ENCODE measurements around the gene GID4.

The GID4 gene

DNA sequence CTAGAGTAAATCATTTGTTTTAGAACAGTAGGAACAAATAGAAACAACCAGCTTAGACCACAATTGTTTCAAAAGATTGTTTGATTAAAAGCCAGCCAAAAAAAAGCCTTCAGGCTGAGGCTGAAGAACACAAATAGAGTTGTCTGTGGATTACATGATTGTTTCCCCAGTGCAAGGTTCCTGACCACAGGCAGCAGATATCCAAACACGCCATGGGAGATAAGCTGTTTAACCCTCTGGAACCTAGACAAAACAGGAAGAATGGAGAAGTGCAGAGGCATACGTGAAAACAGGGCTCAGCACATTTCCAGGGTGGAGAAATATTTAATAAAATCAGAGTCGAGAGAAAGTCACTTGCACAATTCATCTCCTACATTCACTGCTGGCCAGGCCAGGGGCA, 21.2 kb upstream of the GID4 start:
- DNase-seq = no peak

DNA sequence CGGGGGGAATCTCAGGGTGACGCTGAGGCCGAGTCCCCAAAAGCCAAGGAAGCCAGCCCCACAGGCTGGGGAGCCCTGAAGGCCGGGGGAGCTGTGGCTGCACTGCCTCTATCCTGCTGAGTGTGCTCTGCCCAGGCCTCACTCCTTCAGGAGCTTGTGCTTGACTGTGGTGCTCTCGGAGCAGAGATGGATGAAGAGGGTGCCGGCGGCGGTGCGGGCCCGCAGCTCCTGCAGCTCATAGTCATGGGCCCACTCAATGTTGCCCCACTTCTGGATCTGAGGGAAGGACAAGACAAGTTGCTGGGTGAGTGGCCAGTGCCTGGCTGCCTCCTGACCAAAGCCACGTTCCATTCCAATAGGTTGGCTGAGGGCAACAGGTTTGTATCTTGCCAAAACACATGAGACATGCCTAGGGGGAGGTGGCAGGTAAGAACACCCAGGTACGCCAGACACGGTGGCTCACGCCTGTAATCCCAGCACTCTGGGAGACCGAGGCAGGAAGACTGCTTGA, 20.7 kb upstream of the GID4 start:
- no peak for DNase-seq

GRCh38 chr17:18019838-18020154, 19.4 kb upstream of the GID4 start:
- no peak for DNase-seq

DNA sequence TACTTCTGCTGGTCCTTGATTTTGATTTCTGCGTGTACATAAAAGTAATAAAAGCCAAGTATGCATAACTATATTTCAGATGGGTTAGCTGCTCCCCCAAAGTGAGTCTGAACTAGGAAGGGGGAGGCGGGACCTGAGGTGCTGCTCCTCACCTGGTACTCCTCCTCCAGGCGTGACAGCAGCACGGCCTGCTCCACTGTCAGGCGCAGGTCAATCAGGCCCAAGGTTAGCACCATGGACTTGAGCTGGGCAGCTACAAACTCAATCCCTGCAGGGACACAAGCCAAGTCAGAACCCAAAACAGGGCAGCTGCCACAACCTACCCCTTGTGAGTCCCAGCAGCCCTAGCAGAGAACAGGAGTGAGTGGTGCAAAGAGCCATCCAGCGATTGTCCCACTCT, 18.2 kb upstream of the GID4 start:
- no peak for DNase-seq

- no peak for DNase-seq
Observed at GRCh38 chr17:18021372-18021771, 17.8 kb upstream of the GID4 start.

DNA sequence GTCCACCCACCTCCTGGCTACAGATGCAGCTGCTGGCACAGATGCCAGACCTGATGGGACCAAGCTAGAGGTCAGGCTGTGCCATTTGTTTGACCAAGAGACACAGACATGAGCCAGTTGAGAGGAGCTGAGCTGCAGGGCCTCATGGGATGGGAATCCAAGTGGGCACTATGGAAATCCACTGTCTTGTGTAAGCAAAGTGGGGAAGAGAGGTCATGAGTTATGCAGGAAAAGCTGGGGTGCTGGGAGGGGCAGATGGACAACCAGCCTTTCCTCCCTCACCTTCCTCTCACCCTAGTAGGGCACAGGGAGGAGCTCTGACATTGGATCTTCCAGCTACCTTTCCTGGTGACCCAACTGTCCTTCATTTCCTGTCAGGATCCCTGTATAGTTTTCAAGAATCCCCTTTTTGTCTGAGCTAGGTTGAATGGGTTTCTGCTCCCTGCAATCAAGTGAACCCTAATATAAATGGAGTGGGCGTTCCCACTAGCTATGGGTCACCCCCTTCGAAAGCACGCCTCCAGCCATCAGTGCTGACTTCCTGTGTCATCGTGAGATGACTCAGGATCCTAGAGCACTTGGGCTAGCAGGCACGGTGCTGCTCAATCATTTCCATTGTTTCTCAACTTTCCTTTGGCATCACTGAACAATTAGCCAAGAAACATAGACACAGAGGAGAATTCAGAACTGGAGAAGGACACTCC, 13.8 kb upstream of the GID4 start:
- no peak for DNase-seq

DNA sequence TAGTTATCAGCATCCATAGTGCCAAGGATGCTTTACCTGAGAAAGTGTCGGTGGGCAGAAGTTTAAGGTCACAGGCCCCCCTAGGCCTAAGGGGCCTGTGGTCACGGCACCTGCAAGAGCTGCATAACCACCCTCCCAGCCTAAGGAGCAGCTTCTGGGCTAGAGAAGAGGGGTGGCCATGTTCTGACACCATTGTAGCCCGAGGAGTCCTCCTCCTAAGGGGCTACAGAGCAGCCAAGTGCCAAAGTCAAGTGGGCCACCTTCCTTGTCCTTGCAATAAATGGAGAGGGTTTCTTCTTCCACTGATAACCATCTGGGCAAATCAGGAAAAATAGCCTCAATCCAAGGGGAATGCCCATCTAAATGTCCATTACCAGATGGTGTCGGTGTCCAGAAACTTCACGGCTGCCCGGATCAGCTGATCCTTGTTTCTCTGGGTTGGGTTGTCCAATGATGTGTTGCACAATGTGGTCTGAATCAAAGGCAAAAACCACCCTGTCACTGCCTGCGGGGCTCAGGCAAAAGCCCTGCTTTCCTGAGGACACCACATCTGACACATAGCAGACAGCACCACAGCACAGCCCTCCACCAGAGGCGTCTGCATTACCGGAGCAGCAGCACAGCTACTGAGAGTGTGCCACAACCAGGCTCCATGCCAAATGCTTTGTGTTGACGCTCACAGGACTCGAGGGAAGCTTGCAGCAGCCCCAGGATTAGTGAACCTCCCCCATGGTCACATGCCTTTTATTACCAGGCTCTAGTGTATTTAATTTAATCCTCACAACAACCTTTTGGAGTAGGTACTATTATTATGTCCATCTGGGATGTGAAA, 13.0 kb upstream of the GID4 start:
- peak; percentile 46 for DNase-seq

DNA sequence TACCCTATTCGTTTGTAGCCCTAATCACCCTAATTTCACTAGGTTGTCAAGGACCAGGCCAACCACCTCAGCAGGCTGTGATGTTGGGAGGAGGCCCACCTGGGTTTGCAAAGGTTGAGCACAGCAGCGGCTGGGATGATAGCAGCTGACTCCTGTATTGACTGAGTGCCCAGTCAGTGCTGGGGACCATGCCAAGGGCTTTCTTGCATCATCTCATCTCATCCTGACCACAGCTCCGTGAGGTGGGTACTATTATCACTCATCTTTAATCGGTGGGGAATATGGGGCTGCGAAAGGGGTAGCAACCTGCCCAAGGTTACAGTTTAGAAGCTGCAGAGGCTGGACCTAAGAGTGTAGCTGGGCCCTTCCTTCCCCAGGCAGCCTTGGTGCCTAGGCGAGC, 11.9 kb upstream of the GID4 start:
- no peak for DNase-seq

- no peak for DNase-seq
Observed at GRCh38 chr17:18028114-18028951, 10.9 kb upstream of the GID4 start.

- DNase-seq = no peak
Observed at GRCh38 chr17:18028952-18029540, 10.2 kb upstream of the GID4 start.

- DNase-seq = no peak
Observed at GRCh38 chr17:18031955-18032354, 7.3 kb upstream of the GID4 start.

DNA sequence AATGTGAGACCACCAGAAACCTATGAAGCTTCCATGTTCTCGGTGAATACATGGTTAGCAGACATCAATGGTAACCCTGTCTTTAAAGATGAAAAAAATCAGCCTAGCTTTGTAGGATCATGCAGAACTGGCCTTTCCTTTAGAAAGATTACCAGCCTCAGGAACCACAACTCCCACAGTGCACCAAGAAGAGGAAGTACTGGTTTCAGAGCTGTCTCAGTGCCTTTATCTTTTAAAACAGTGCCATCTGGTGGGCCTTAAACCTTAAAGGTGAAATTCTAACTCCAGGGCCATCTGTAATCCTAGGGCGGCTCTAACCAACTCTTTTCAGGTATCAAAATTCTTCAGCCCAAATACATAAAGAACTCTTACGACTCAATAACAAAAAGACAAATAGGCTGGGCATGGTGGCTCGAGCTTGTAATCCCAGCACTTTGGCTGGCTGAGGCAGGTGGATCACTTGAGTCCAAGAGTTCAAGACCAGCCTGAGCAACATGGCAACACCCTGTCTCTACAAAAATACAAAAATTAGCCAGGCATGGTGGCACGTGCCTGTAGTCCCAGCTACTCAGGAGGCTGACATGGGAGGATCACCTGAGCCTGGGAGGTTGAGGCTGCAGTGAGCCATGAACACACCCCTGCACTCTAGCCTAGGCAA, 5.6 kb upstream of the GID4 start:
- peak; percentile 61 for DNase-seq

DNA sequence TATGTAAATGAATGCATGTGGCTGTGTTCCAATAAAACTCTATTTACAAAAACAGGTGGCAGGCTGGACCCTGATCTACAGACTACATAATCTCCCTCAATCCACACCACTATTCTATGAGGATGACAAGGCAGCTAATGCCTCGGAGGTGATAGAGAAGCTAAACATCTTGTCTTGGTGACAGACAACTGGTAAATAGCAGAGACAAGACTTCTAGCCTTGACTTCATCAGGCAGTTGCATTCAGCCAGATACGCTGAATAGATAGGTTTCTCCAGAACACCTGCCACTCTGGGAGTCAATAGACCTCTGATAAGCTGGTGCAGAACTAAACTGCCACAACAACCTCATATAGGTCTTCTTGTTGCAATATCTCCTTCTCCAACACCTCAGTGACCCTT, 3.5 kb upstream of the GID4 start:
- no peak for DNase-seq

DNA sequence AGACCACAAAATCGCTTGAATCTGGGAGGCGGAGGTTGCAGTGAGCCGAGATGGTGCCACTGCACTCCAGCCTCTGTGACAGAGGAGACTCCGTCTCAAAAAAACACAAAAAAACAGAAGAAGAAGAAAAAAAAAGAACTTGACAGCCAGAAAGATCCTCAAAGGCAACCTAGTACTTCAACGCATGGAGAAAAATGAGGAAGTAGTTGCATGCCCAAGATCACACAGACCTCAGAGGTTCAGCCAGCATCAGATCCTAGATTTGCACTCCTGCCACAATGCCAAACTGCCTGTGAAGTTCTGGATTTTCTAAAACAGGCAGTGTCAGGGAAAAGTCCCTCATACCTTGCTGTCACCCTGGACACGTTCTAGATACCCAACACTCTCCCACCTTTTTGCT, 1.7 kb upstream of the GID4 start:
- DNase-seq = no peak

DNA sequence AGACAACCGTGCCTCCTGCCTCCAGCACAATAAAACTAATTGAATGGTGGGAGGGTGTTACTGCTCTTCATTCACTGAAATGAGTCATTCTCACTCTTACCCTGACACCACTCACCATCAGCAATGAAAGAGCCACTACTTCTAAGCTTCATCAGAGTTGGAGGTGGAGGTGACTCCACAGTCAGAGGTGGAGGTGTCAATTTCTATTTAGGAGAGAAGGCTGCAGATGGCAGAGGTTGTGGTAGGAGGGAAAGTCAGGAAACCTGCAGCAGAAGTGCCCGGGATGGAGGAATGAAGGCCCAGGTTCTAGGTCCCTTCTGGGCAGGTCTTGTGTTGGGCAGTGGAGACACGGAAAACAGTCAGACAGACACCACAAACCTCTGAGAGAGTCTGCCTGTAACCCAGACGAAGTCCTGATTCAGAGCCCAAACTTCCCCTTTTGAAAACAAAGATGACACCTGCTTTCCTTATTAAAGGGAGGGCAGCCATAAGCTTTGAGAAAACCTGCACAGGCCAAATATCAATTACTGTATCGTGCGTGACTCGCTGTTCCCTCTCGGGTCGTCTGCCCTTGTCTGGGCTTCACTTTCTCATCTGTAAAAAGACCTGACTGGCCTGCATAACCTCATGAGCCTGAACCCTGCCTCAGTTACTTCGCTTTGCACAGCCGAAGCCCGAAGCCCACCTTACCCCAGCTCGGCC, 908 bp upstream of the GID4 start:
- no peak for DNase-seq

DNA sequence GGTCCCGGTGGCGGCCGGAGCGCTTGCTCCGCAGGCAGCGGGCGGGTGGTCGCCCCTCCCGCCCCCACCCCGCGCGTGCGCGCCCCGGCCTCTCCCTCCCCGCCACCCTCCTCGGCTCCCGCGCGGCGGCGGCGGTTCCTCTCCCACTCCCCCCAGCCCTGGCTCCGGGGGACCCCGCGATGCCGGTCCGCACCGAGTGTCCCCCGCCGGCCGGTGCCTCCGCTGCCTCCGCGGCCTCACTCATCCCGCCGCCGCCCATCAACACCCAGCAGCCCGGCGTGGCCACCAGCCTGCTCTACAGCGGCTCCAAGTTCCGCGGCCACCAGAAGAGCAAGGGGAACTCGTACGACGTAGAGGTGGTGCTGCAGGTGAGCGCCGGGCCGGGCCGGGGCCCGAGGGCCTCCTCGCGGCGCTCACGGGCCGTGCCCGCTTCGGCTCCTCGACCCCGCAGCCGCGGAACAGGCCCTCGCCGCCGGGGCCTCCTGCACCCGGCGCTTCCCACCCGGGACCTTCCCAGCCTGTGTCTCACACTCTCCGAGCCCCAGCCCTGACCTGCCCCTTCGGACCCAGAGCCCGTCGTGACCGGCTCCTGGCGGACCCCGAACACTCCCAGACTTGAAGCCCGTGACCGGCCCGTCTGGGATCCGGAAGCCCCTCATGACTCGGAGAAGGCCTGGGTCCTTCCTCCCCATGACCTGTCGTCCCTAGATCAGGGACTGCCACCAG, 490 bp downstream of the GID4 start:
- DNase-seq = no peak

- no peak for DNase-seq
Observed at GRCh38 chr17:18040261-18040858, 1.2 kb downstream of the GID4 start.

- no peak for DNase-seq
Observed at GRCh38 chr17:18041776-18042175, 2.6 kb downstream of the GID4 start.

GRCh38 chr17:18042983-18043382, 3.8 kb downstream of the GID4 start:
- no peak for DNase-seq

DNA sequence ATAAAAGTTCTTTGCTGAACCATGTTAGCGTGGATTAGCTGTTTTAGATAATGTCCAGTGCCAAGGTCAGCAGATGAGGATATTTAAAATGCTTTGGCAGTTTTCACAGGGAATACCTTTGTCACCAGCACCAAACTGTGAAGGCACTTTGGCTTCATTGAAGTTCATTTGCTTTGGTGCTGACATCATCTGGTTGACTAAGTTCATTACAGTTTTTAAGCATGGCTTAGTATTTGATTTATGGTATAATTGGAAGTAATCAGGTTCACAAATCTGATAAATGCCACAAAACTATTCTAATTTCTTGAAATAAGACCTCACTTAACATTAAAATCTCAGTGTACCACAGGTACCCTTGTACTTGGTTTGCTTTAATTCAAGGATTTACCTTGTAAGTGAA, 4.3 kb downstream of the GID4 start:
- DNase-seq = no peak

GRCh38 chr17:18044609-18045008, 5.4 kb downstream of the GID4 start:
- DNase-seq = no peak
